WTC11 (cell line): Measurements from ENCODE around the gene MRPS9.

Source experiments
- CREB1 ChIP-seq: sonication (generic); formaldehyde crosslinking; IDR thresholded peaks from 2 replicates; pipeline ENCODE4 v1.8.0; 2023; ENCODE audit warnings: mild to moderate bottlenecking, missing genetic modification reagents
- CTCF ChIP-seq: fragments of 200-600 bp; IDR thresholded peaks from 2 replicates; pipeline ENCODE4 v1.8.0; 2022; ENCODE audit warnings: antibody characterized with exemption
- ELF4 ChIP-seq: sonication (generic); formaldehyde crosslinking; IDR thresholded peaks from 2 replicates; pipeline ENCODE4 v1.8.1; 2022; ENCODE audit warnings: low read depth, mild to moderate bottlenecking, moderate library complexity, missing genetic modification reagents
- ESRRA ChIP-seq: sonication (generic); formaldehyde crosslinking; IDR thresholded peaks from 2 replicates; pipeline ENCODE4 v1.8.1; 2022; ENCODE audit warnings: mild to moderate bottlenecking, missing genetic modification reagents, borderline replicate concordance
- FOXP4 ChIP-seq: sonication (generic); formaldehyde crosslinking; IDR thresholded peaks from 2 replicates; pipeline ENCODE4 v1.8.0; 2022; ENCODE audit warnings: mild to moderate bottlenecking, missing genetic modification reagents
- SMAD4 ChIP-seq: sonication (generic); formaldehyde crosslinking; IDR thresholded peaks from 2 replicates; pipeline ENCODE4 v1.8.0; 2022; ENCODE audit warnings: mild to moderate bottlenecking, missing genetic modification reagents
- TP53 ChIP-seq: sonication (generic); formaldehyde crosslinking; IDR thresholded peaks from 2 replicates; pipeline ENCODE4 v1.8.1; 2023; ENCODE audit warnings: mild to moderate bottlenecking, missing genetic modification reagents
- USF2 ChIP-seq: sonication (generic); formaldehyde crosslinking; IDR thresholded peaks from 2 replicates; pipeline ENCODE4 v1.8.1; 2023; ENCODE audit warnings: mild to moderate bottlenecking, missing genetic modification reagents, moderate library complexity
- ZNF121 ChIP-seq: sonication (generic); formaldehyde crosslinking; IDR thresholded peaks from 2 replicates; pipeline ENCODE4 v1.8.0; 2023; ENCODE audit warnings: missing genetic modification reagents

GRCh38 chr2:105034170-105034569, 3.7 kb upstream of the MRPS9 start:
- TF ChIP-seq FOXP4 (CRISPR knock-in tag): no peak
- no peak for TF ChIP-seq ESRRA (CRISPR knock-in tag)
- no peak for TF ChIP-seq CTCF
- TF ChIP-seq CREB1 (CRISPR knock-in tag): no peak
- no peak for TF ChIP-seq SMAD4 (CRISPR knock-in tag)
- no peak for TF ChIP-seq ZNF121 (CRISPR knock-in tag)
- no peak for TF ChIP-seq ELF4 (CRISPR knock-in tag)
- no peak for TF ChIP-seq USF2 (CRISPR knock-in tag)
- TF ChIP-seq TP53 (CRISPR knock-in tag): no peak
